Measurements from ENCODE around the gene CCT7. TPM values are rescaled to one million over a fixed set of nuclear protein-coding genes. Genes with fewer than 3 reads are reported as not detected.

The CCT7 gene
- total and polyA plus RNA-seq, 2 of the 8 experiments (the other 6 are each of a cell fraction or from before 2014, with no cell fraction given), result 440 to 474 TPM

DNA sequence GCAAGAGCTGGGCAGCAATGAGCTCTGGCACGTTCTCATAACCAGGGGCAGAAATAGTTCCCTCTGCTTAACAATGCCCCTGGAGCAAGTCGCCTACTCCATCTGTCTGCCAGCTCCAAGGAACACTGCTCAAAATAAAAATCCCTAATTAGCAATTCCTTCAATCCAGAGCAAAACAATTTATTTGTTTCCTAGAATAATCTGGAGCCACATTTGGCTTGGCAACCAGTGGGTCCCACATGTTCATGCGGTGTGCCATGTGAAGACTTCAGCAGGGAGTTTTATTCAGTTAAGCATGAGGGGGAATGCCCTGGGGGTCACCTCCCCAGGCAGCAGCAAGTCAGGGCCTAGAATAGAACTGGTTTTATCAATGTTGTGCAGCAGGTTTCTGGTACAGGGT lies 66.8 kb downstream of the CCT7 start (continued):
- TF ChIP-seq TEAD4 (IDR thresholded peaks at IDR 0.05; ENCODE audit: low read depth, low read length) (no peak), KDM4A (IDR thresholded peaks at IDR 0.05; ENCODE audit: low read depth, low read length, severe bottlenecking) (no peak)
- TF ChIP-seq, protein P1, sequence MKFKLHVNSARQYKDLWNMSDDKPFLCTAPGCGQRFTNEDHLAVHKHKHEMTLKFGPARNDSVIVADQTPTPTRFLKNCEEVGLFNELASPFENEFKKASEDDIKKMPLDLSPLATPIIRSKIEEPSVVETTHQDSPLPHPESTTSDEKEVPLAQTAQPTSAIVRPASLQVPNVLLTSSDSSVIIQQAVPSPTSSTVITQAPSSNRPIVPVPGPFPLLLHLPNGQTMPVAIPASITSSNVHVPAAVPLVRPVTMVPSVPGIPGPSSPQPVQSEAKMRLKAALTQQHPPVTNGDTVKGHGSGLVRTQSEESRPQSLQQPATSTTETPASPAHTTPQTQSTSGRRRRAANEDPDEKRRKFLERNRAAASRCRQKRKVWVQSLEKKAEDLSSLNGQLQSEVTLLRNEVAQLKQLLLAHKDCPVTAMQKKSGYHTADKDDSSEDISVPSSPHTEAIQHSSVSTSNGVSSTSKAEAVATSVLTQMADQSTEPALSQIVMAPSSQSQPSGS (IDR thresholded peaks at IDR 0.05; ENCODE audit: low read length), result no peak
- TF ChIP-seq, protein P2, sequence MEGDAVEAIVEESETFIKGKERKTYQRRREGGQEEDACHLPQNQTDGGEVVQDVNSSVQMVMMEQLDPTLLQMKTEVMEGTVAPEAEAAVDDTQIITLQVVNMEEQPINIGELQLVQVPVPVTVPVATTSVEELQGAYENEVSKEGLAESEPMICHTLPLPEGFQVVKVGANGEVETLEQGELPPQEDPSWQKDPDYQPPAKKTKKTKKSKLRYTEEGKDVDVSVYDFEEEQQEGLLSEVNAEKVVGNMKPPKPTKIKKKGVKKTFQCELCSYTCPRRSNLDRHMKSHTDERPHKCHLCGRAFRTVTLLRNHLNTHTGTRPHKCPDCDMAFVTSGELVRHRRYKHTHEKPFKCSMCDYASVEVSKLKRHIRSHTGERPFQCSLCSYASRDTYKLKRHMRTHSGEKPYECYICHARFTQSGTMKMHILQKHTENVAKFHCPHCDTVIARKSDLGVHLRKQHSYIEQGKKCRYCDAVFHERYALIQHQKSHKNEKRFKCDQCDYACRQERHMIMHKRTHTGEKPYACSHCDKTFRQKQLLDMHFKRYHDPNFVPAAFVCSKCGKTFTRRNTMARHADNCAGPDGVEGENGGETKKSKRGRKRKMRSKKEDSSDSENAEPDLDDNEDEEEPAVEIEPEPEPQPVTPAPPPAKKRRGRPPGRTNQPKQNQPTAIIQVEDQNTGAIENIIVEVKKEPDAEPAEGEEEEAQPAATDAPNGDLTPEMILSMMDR (IDR thresholded peaks at IDR 0.05; ENCODE audit: control extremely low read depth in 1 of 3, insufficient read depth in 1 of 3, low read depth in 1 of 3, low read length in 3 of 3), result no peak

All from H1 (cell line).